SK-N-SH treated with all-trans-retinoic acid at 6 μM for 48 hours (cell line): ENCODE measurements around the gene SSBP4.

ENCODE experiments used
- CSDC2 ChIP-seq: fragments of 250-450 bp; sonication (Bioruptor Pico); IDR thresholded peaks from 2 replicates; pipeline ENCODE4 v1.5.0; 2020; ENCODE audit warnings: mild to moderate bottlenecking, moderate library complexity
- ISL1 ChIP-seq: fragments of 250-450 bp; sonication (Bioruptor Pico); IDR thresholded peaks from 2 replicates; pipeline ENCODE4 v2.1.2; 2022; ENCODE audit warnings: mild to moderate bottlenecking, moderate library complexity
- POU6F1 ChIP-seq: fragments of 250-450 bp; sonication (Bioruptor Pico); IDR thresholded peaks from 2 replicates; pipeline ENCODE4 v1.8.0; 2021; ENCODE audit warnings: low read depth, mild to moderate bottlenecking, moderate library complexity, borderline replicate concordance
- ZFP3 ChIP-seq: fragments of 250-450 bp; sonication (Bioruptor Pico); IDR thresholded peaks from 2 replicates; pipeline ENCODE4 v1.5.0; 2020; ENCODE audit warnings: mild to moderate bottlenecking, moderate library complexity
- ZFP30 ChIP-seq: fragments of 450-650 bp; formaldehyde crosslinking; IDR thresholded peaks from 2 replicates; pipeline ENCODE4 v1.5.0; 2022; ENCODE audit warnings: mild to moderate bottlenecking, moderate library complexity
- ZNF565 ChIP-seq: fragments of 450-650 bp; formaldehyde crosslinking; conservative IDR thresholded peaks from 2 replicates; pipeline ENCODE4 v1.5.0; 2020; ENCODE audit warnings: low read depth, mild to moderate bottlenecking, moderate library complexity

GRCh38 chr19:18422530-18423191, 3.5 kb downstream of the SSBP4 start:
- TF ChIP-seq ZFP3 (CRISPR knock-in tag): no peak
- no peak for TF ChIP-seq POU6F1 (CRISPR knock-in tag)
- TF ChIP-seq ZFP30 (CRISPR knock-in tag): no peak
- TF ChIP-seq ZNF565 (CRISPR knock-in tag): no peak
- no peak for TF ChIP-seq ISL1 (CRISPR knock-in tag)
- TF ChIP-seq CSDC2 (CRISPR knock-in tag): no peak
